Ascending aorta (tissue), 2 donors: ENCODE measurements around the gene ELFN2. TPM values are rescaled to one million over a fixed set of nuclear protein-coding genes. Genes with fewer than 3 reads are reported as not detected.

Experiments
- DNase-seq, 2 donors: peaks; one replicate each; pipeline ENCODE4 v3.0.0-alpha.2; 2019; ENCODE audit warnings: low spot score in 2 of 2
- H3K27ac ChIP-seq, 2 donors: fragments of 200-600 bp; sonication (generic); one replicate each; pipeline ENCODE4 v1.5.1; 2016 to 2017; ENCODE audit warnings: mild to moderate bottlenecking in 1 of 2
- H3K27me3 ChIP-seq: fragments of 200-600 bp; sonication (generic); one replicate; pipeline ENCODE4 v1.5.1; 2017
- H3K36me3 ChIP-seq, 2 donors: fragments of 200-600 bp; sonication (generic); one replicate each; pipeline ENCODE4 v1.5.1; 2016
- H3K4me1 ChIP-seq, 2 donors: fragments of 200-600 bp; sonication (generic); one replicate each; pipeline ENCODE4 v1.5.1; 2016 to 2017; ENCODE audit warnings: mild to moderate bottlenecking in 1 of 2
- H3K4me3 ChIP-seq, 2 donors: fragments of 200-600 bp; sonication (generic); one replicate each; pipeline ENCODE4 v1.5.1; 2016 to 2017; ENCODE audit warnings: mild to moderate bottlenecking in 1 of 2
- H3K9me3 ChIP-seq, 2 donors: fragments of 200-600 bp; sonication (generic); one replicate each; pipeline ENCODE4 v1.5.1; 2016
- CTCF ChIP-seq, 3 experiments: fragments of 200-600 bp in 2 of 3; fragments of 450-650 bp in 1 of 3; sonication (generic) in 2 of 3; IDR thresholded peaks; one replicate each; pipeline ENCODE4 v1.5.1; 2016 to 2019; ENCODE audit warnings: antibody characterized with exemption in 3 of 3, mild to moderate bottlenecking in 1 of 3, moderate library complexity in 1 of 3
- intact Hi-C: fragments of 100-400 bp; cut with DNase I; formaldehyde crosslinking; loops from one replicate; pipeline ENCODE4 v1.15.1; 2023
- total RNA-seq: library from RNA; depleted of rRNA; stranded (reverse); fragments of >200 nt; gene quantifications from one replicate; pipeline ENCODE4 v1.1.0, GENCODE V29; 2016

ELFN2 gene
- total RNA-seq, 1 donor from 2014 or later = not detected

- no peak for TF ChIP-seq CTCF (IDR thresholded peaks at IDR 0.05)
- no peak overlapping the region for H3K27ac ChIP-seq
- no peak for DNase-seq
- H3K9me3 ChIP-seq = no peaks in the 10 kb centered on the region
- no peak overlapping the region for H3K4me3 ChIP-seq
- H3K36me3 ChIP-seq = no peaks in the 10 kb centered on the region
- H3K4me1 ChIP-seq = no peaks in the 10 kb centered on the region
- H3K27me3 ChIP-seq = no peaks in the 10 kb centered on the region
- intact Hi-C loops = no loop called here
Observed at GRCh38 chr22:37416389-37416788, 10.9 kb downstream of the ELFN2 start.

- Histone ChIP-seq H3K9me3 (no peaks in the 10 kb centered on the region), H3K4me3 (no peak overlapping the region), H3K27me3 (no peaks in the 10 kb centered on the region), H3K4me1 (no peaks in the 10 kb centered on the region), H3K27ac (no peak overlapping the region), H3K36me3 (no peaks in the 10 kb centered on the region)
- TF ChIP-seq CTCF (IDR thresholded peaks at IDR 0.05) = no peak
- intact Hi-C loops = no loop called here
- DNase-seq = no peak
Observed at GRCh38 chr22:37415210-37415609, 12.1 kb downstream of the ELFN2 start.

- TF ChIP-seq CTCF (IDR thresholded peaks at IDR 0.05) = no peak
- no peaks in the 10 kb centered on the region for H3K9me3 ChIP-seq
- no peak overlapping the region for H3K27ac ChIP-seq
- no peaks in the 10 kb centered on the region for H3K27me3 ChIP-seq
- no peak for DNase-seq
- H3K36me3 ChIP-seq = no peaks in the 10 kb centered on the region
- no peak overlapping the region for H3K4me3 ChIP-seq
- H3K4me1 ChIP-seq = no peaks in the 10 kb centered on the region
- intact Hi-C loops = no loop called here
Observed at GRCh38 chr22:37414288-37414687, 13.0 kb downstream of the ELFN2 start.

GRCh38 chr22:37413546-37413945, 13.7 kb downstream of the ELFN2 start:
- Histone ChIP-seq H3K4me1 (no peaks in the 10 kb centered on the region), H3K9me3 (no peaks in the 10 kb centered on the region), H3K4me3 (no peak overlapping the region), H3K27ac (no peak overlapping the region), H3K27me3 (no peaks in the 10 kb centered on the region), H3K36me3 (no peaks in the 10 kb centered on the region)
- no peak for TF ChIP-seq CTCF (IDR thresholded peaks at IDR 0.05)
- no peak for DNase-seq
- intact Hi-C loops = no loop called here

- H3K4me1 ChIP-seq = no peaks in the 10 kb centered on the region
- no peak overlapping the region for H3K27ac ChIP-seq
- intact Hi-C loops = no loop called here
- no peaks in the 10 kb centered on the region for H3K27me3 ChIP-seq
- no peaks in the 10 kb centered on the region for H3K9me3 ChIP-seq
- no peak for TF ChIP-seq CTCF (IDR thresholded peaks at IDR 0.05)
- no peak overlapping the region for H3K4me3 ChIP-seq
- no peak for DNase-seq
- no peaks in the 10 kb centered on the region for H3K36me3 ChIP-seq
Observed at GRCh38 chr22:37412495-37413250, 14.6 kb downstream of the ELFN2 start.

GRCh38 chr22:37411655-37412054, 15.6 kb downstream of the ELFN2 start:
- no peak overlapping the region for H3K4me3 ChIP-seq
- H3K27ac ChIP-seq = no peak overlapping the region
- no peaks in the 10 kb centered on the region for H3K36me3 ChIP-seq
- H3K27me3 ChIP-seq = no peaks in the 10 kb centered on the region
- H3K4me1 ChIP-seq = no peaks in the 10 kb centered on the region
- TF ChIP-seq CTCF (IDR thresholded peaks at IDR 0.05) = no peak
- H3K9me3 ChIP-seq = no peaks in the 10 kb centered on the region
- DNase-seq = no peak
- intact Hi-C loops = no loop called here
